H1 (cell line): ENCODE measurements around the gene CDC26. TPM values are rescaled to one million over a fixed set of nuclear protein-coding genes. Genes with fewer than 3 reads are reported as not detected.

Experiments
- RBBP5 ChIP-seq: IDR thresholded peaks from 2 replicates; pipeline ENCODE4 v1.7.1; 2012; ENCODE audit warnings: low read depth, mild to moderate bottlenecking, inconsistent platforms, low read length, moderate library complexity, borderline replicate concordance
- polyA plus RNA-seq, 7 experiments: library from polyadenylated mRNA; depleted of rRNA in 3 of 7; stranded (reverse) in 5 of 7; unstranded in 2 of 7; fragments of >200 nt in 5 of 7; fragments of 200-250 nt in 2 of 7; gene quantifications; 1 replicate in 5 of 7; 2 replicates in 1 of 7; 4 replicates in 1 of 7; pipeline versions ENCODE4 v1.2.1 to v1.2.3, GENCODE V29; 2011 to 2013; ENCODE audit warnings: missing spikeins in 2 of 7, mixed read lengths in 2 of 7
- total RNA-seq: library from RNA; stranded (reverse); fragmentation: NEBNext Ultra II Directional; extraction: Animal tissue kit (Norgen Biotek cat#: 25700); gene quantifications from 2 replicates; pipeline ENCODE4 v1.2.1, GENCODE V29; 2021

The CDC26 gene
- total and polyA plus RNA-seq, 2 of the 8 experiments (the other 6 are each of a cell fraction or from before 2014, with no cell fraction given) = 31.5 to 41.9 TPM

DNA sequence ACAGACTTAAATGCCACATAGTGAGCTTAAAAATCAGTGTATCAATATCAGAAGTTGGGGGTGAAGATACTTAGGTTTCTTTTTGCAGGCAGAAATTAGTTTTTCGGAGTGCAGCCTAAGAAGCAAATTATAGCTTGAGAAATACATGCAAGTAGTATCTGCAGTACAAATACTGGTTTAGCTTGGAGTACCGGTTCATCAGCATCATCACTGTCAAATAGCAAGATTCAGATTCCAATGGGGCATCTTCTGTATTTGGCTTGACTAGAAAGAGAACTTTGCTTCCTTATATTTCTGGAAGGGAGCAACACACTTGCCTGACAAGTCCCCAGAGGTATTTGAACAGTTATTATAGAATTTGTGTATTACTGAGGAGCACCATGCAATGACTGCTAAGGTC, 34.2 kb downstream of the CDC26 start (continued):
- TF ChIP-seq RBBP5 = no peak
